DMS 273 treated with DMSO at 0.1 percent for 48 hours (cell line): Measurements from ENCODE around the gene CDHR2.

Source experiments
- DNase-seq: peaks from one replicate; lab custom pipeline; 2025; lab: John Stamatoyannopoulos, UW

CDHR2 gene

GRCh38 chr5:176528761-176529115, 20.4 kb upstream of the CDHR2 start:
- DNase-seq, result peak; percentile 74

- DNase-seq, result no peak
Observed at GRCh38 chr5:176529116-176529740, 19.9 kb upstream of the CDHR2 start.

GRCh38 chr5:176529741-176530141, 19.4 kb upstream of the CDHR2 start:
- DNase-seq, result no peak

GRCh38 chr5:176530393-176530982, 18.7 kb upstream of the CDHR2 start:
- DNase-seq, result no peak

- peak; percentile 60 for DNase-seq
Observed at GRCh38 chr5:176530983-176531901, 17.9 kb upstream of the CDHR2 start.

GRCh38 chr5:176531902-176532493, 17.1 kb upstream of the CDHR2 start:
- DNase-seq, result no peak

- DNase-seq, result no peak
Observed at GRCh38 chr5:176532795-176533194, 16.3 kb upstream of the CDHR2 start.

GRCh38 chr5:176533390-176533789, 15.8 kb upstream of the CDHR2 start:
- no peak for DNase-seq

GRCh38 chr5:176533894-176534611, 15.1 kb upstream of the CDHR2 start:
- DNase-seq, result no peak

- DNase-seq, result no peak
Observed at GRCh38 chr5:176534640-176535039, 14.5 kb upstream of the CDHR2 start.

- no peak for DNase-seq
Observed at GRCh38 chr5:176535101-176535663, 14.0 kb upstream of the CDHR2 start.

- DNase-seq, result no peak
Observed at GRCh38 chr5:176535664-176536131, 13.4 kb upstream of the CDHR2 start.

GRCh38 chr5:176536132-176536901, 12.8 kb upstream of the CDHR2 start:
- DNase-seq, result no peak

GRCh38 chr5:176536902-176537553, 12.1 kb upstream of the CDHR2 start, which contains the start of gene RNF44:
Gene RNF44, minus strand, starts transcription at chr5:176537402. Its CDS starts 4,930 bp downstream, at chr5:176532472.
- peak; percentile 93 for DNase-seq

- DNase-seq, result peak; percentile 99
Observed at GRCh38 chr5:176537554-176538229, 11.4 kb upstream of the CDHR2 start.

- no peak for DNase-seq
Observed at GRCh38 chr5:176538230-176538988, 10.7 kb upstream of the CDHR2 start.

GRCh38 chr5:176538989-176539384, 10.2 kb upstream of the CDHR2 start:
- no peak for DNase-seq

- DNase-seq, result no peak
Observed at GRCh38 chr5:176540476-176540899, 8.7 kb upstream of the CDHR2 start.

- DNase-seq, result no peak
Observed at GRCh38 chr5:176540956-176541337, 8.2 kb upstream of the CDHR2 start.
